GM18526 (cell line): Measurements from ENCODE around the gene UBR2.
A peak's percentile ranks its signal among the peaks of the same experiment; 100 is the strongest.

Source experiments
- POLR2A ChIP-seq: IDR thresholded peaks from 3 replicates; pipeline ENCODE4 v1.6.1; 2011; ENCODE audit not compliant: insufficient read length; ENCODE audit errors: extremely low read depth

UBR2 gene

GRCh38 chr6:42563697-42564505, at the start of gene UBR2:
TSS of gene UBR2 (plus strand) at chr6:42564029. CDS start at chr6:42564320, 291 bp downstream.
- TF ChIP-seq POLR2A = peak; percentile 71

GRCh38 chr6:42514745-42515144, 49.1 kb upstream of the UBR2 start:
- TF ChIP-seq POLR2A = no peak

GRCh38 chr6:42519779-42520178, 44.0 kb upstream of the UBR2 start:
- no peak for TF ChIP-seq POLR2A

GRCh38 chr6:42520786-42521607, 42.8 kb upstream of the UBR2 start:
- TF ChIP-seq POLR2A = no peak

- no peak for TF ChIP-seq POLR2A
Observed at GRCh38 chr6:42522036-42522435, 41.8 kb upstream of the UBR2 start.

- no peak for TF ChIP-seq POLR2A
Observed at GRCh38 chr6:42522942-42523814, 40.7 kb upstream of the UBR2 start.

GRCh38 chr6:42525206-42525605, 38.6 kb upstream of the UBR2 start:
- no peak for TF ChIP-seq POLR2A

GRCh38 chr6:42526616-42527015, 37.2 kb upstream of the UBR2 start:
- no peak for TF ChIP-seq POLR2A

- TF ChIP-seq POLR2A = no peak
Observed at GRCh38 chr6:42527204-42527603, 36.6 kb upstream of the UBR2 start.

- TF ChIP-seq POLR2A = no peak
Observed at GRCh38 chr6:42530296-42530695, 33.5 kb upstream of the UBR2 start.

- no peak for TF ChIP-seq POLR2A
Observed at GRCh38 chr6:42530751-42531150, 33.1 kb upstream of the UBR2 start.

- TF ChIP-seq POLR2A = no peak
Observed at GRCh38 chr6:42532038-42532669, 31.7 kb upstream of the UBR2 start.

GRCh38 chr6:42533794-42534193, 30.0 kb upstream of the UBR2 start:
- TF ChIP-seq POLR2A = no peak

- no peak for TF ChIP-seq POLR2A
Observed at GRCh38 chr6:42537536-42537935, 26.3 kb upstream of the UBR2 start.

- TF ChIP-seq POLR2A = no peak
Observed at GRCh38 chr6:42539135-42539534, 24.7 kb upstream of the UBR2 start.
